AG04449 (cell line): ENCODE data around the gene S100A11.

Experiments used
- CTCF ChIA-PET: fragments of 350-600 bp; formaldehyde crosslinking; extraction: SDS; loops from one replicate; lab custom pipeline; 2021; ENCODE audit warnings: antibody characterized with exemption; lab: Yijun Ruan, JAX
- POLR2A ChIA-PET: fragments of 400-600, 350-600 bp; formaldehyde crosslinking; extraction: SDS; loops from one replicate; lab custom pipeline; 2020; ENCODE audit warnings: antibody characterized with exemption, inconsistent platforms; lab: Yijun Ruan, JAX
- DNase-seq: peaks from one replicate; pipeline ENCODE4 v3.0.0-alpha.2; 2010; ENCODE audit warnings: low read depth, low spot score
- H3K4me3 ChIP-seq: 2 replicates; pipeline ENCODE4 v1.5.1; 2011; ENCODE audit warnings: low read depth, mild to moderate bottlenecking, control low read depth, low read length
- TF ChIP-seq, protein P1 (sequence below): IDR thresholded peaks from one replicate; pipeline ENCODE4 v1.5.1; 2011; ENCODE audit warnings: mild to moderate bottlenecking, moderate library complexity, low read length, control low read depth, inconsistent platforms; ENCODE audit not compliant: insufficient read depth; ENCODE audit errors: missing control alignments

The S100A11 gene

GRCh38 chr1:152044386-152044785 is 7.6 kb upstream of the S100A11 start:
- no peak overlapping the region for H3K4me3 ChIP-seq
- CTCF ChIA-PET = interaction anchor here (1.2 to 6.6 kb wide), 3 partner anchors 9 to 111 kb away, joined by 5 to 59 read pairs (median 7); partner anchors contain the start of gene S100A11
- POLR2A ChIA-PET = no interaction called here
- no peak for DNase-seq
- TF ChIP-seq, protein P1, sequence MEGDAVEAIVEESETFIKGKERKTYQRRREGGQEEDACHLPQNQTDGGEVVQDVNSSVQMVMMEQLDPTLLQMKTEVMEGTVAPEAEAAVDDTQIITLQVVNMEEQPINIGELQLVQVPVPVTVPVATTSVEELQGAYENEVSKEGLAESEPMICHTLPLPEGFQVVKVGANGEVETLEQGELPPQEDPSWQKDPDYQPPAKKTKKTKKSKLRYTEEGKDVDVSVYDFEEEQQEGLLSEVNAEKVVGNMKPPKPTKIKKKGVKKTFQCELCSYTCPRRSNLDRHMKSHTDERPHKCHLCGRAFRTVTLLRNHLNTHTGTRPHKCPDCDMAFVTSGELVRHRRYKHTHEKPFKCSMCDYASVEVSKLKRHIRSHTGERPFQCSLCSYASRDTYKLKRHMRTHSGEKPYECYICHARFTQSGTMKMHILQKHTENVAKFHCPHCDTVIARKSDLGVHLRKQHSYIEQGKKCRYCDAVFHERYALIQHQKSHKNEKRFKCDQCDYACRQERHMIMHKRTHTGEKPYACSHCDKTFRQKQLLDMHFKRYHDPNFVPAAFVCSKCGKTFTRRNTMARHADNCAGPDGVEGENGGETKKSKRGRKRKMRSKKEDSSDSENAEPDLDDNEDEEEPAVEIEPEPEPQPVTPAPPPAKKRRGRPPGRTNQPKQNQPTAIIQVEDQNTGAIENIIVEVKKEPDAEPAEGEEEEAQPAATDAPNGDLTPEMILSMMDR = no peak

DNA sequence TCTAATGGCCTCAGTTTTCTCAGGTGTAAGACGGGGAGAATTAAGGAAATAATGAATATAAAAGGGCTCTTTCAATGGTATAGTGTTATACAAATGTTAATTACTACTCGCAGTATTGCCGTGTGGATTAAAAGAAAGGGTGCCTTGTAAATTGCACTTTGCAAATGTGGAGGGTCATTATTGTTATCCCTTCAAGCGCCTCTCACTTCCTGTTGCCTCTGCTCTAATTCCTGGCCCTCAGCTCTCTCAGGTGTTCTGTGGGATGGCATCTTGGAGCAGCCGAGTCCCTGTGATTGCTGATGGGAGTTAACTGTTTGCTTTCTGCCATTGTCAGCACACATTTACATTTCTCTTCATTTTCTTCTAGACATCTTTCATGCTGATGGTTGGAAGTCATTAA is 7.1 kb upstream of the S100A11 start:
- ChIA-PET CTCF (interaction anchor here (6.6 kb wide), 1 partner anchor 8 kb away, joined by 59 read pairs; the partner anchor contains the start of gene S100A11), POLR2A (no interaction called here)
- no peak overlapping the region for H3K4me3 ChIP-seq
- TF ChIP-seq, protein P1 = no peak
- DNase-seq = no peak

DNA sequence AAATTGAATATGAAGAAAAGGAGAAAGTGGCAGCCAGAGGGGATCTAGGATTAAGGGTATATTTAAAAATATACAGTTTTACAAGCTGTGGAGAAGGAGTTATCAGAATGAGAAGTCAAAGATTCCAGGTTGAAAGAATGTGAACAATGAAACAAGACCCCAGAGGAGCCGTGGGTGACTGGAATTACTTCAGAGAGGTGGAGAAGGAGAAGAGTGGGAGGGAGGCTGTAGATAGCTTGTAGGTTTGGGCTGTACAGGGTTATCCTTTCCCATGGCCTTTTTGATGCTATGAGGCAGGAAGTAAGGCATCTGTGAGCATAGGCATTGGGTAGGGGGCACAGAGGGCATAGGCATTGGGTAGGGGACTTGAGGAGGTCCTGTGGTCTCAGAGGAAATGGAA is 5.2 kb upstream of the S100A11 start:
- POLR2A ChIA-PET = no interaction called here
- CTCF ChIA-PET = interaction anchor here (1.3 to 1.5 kb wide), 3 partner anchors 11 to 100 kb away, joined by 4 to 6 read pairs (median 5); no protein-coding TSS in a partner anchor
- TF ChIP-seq, protein P1 = no peak
- no peak for DNase-seq
- H3K4me3 ChIP-seq = no peak overlapping the region

DNA sequence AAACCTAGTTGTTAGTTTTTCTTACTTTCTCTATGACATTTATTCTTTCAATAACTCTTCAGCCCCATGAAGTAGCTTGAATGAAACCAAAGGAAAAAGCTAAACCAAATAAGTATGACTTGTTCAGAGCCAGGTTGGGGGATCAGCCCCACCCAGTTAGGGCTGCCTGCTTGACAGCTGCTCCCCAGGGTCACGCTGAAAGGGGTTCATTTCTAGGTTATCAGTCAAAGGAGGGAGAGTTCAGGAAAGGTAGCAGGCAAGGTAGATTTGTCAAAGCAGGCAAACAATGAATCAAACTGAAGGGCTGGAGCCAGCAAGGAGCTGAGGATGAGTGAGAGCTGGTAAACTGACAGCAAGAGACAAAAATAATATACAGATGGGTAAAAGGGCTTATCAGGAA is 3.1 kb upstream of the S100A11 start:
- no peak for DNase-seq
- POLR2A ChIA-PET = interaction anchor here (0.9 kb wide), 1 partner anchor 8 kb away, joined by 3 read pairs; no protein-coding TSS in a partner anchor
- no peak overlapping the region for H3K4me3 ChIP-seq
- TF ChIP-seq, protein P1 = no peak
- CTCF ChIA-PET = interaction anchor here (0.6 to 1.6 kb wide), 2 partner anchors 12 to 146 kb away, joined by 3 to 4 read pairs; no protein-coding TSS in a partner anchor

GRCh38 chr1:152039461-152039860 is 2.7 kb upstream of the S100A11 start:
- TF ChIP-seq, protein P1 = no peak
- H3K4me3 ChIP-seq = no peak overlapping the region
- CTCF ChIA-PET = no interaction called here
- no peak for DNase-seq
- POLR2A ChIA-PET = interaction anchor here (0.9 kb wide), 1 partner anchor 9 kb away, joined by 3 read pairs; no protein-coding TSS in a partner anchor

- TF ChIP-seq, protein P1 = no peak
- no peak overlapping the region for H3K4me3 ChIP-seq
- CTCF ChIA-PET = interaction anchor here (0.8 kb wide), 1 partner anchor 9 kb away, joined by 3 read pairs; no protein-coding TSS in a partner anchor
- POLR2A ChIA-PET = no interaction called here
- DNase-seq = no peak
Measured at GRCh38 chr1:152038871-152039270, 2.1 kb upstream of the S100A11 start.
